ENCODE results near the gene PPP1R37. TPM values are rescaled to one million over a fixed set of nuclear protein-coding genes. Genes with fewer than 3 reads are reported as not detected.

The PPP1R37 gene
- total and polyA plus RNA-seq, 4 donors, result 1.8 to 10.4 (median 9.3) TPM

- Histone ChIP-seq H3K27me3 (ENCODE audit: control insufficient read depth in 4 of 4, insufficient read depth in 4 of 4, low read length in 3 of 4) (no peaks in the 10 kb centered on the region), H3K9me3 (ENCODE audit: control insufficient read depth in 4 of 4, low read length in 3 of 4) (no peaks in the 10 kb centered on the region), H3K27ac (ENCODE audit: low read depth in 1 of 2, low read length in 2 of 2) (no peak overlapping the region), H3K4me3 (ENCODE audit: low read depth in 1 of 3, low read length in 3 of 3) (no peak overlapping the region), H3K4me1 (ENCODE audit: control insufficient read depth in 4 of 4, insufficient read depth in 4 of 4, low read length in 3 of 4) (peaks cover 12 to 33% (median 18%) of the 10 kb centered on the region in 4 donors), H3K9ac (ENCODE audit: low read depth in 1 of 2, low read length in 2 of 2) (no peak overlapping the region), H3K36me3 (ENCODE audit: control insufficient read depth in 4 of 4, insufficient read depth in 3 of 4, low read depth in 1 of 4, low read length in 3 of 4) (no peaks in the 10 kb centered on the region)
- no peak for DNase-seq (ENCODE audit: low spot score)
- WGBS, result 95% methylated on average over 7 of the region's 7 CpGs
- TF ChIP-seq HNF4G (IDR thresholded peaks at IDR 0.05) (no peak), EGR1 (IDR thresholded peaks at IDR 0.05; ENCODE audit: low read depth in 2 of 2) (no peak), FOXA2 (IDR thresholded peaks at IDR 0.05) (no peak), SP1 (IDR thresholded peaks at IDR 0.05) (no peak), GABPA (IDR thresholded peaks at IDR 0.05 in 1 of 2, conservative IDR thresholded peaks at IDR 0.05 in 1 of 2) (no peak), REST (IDR thresholded peaks at IDR 0.05) (no peak), YY1 (IDR thresholded peaks at IDR 0.05) (no peak)
- TF ChIP-seq, protein P1, sequence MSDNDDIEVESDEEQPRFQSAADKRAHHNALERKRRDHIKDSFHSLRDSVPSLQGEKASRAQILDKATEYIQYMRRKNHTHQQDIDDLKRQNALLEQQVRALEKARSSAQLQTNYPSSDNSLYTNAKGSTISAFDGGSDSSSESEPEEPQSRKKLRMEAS (IDR thresholded peaks at IDR 0.05), result no peak
These were observed 9.5 kb downstream of the PPP1R37 start for GRCh38 chr19:45102481-45102880.

DNA sequence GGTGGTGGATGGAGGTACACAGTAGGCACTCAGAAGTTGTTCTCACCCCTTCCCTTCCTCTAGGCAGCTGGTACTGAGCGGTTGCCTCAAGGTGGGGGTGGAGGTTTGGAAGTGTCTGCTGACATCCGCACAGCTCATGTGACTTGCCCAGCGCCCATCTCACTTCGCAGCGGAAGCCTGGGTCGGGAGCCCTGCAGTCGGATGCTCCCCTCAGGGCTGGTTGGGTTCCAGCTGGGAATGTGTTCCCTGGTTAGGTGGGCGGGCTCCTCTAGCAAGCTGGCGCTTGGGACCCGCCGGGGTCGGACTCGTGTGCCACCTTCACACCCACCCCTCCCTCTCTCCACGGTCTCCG, 10.2 kb downstream of the PPP1R37 start:
- H3K4me3 ChIP-seq (ENCODE audit: low read depth in 1 of 3, low read length in 3 of 3), result no peak overlapping the region
- H3K27me3 ChIP-seq (ENCODE audit: control insufficient read depth in 4 of 4, insufficient read depth in 4 of 4, low read length in 3 of 4), result no peaks in the 10 kb centered on the region
- H3K4me1 ChIP-seq (ENCODE audit: control insufficient read depth in 4 of 4, insufficient read depth in 4 of 4, low read length in 3 of 4), result peaks cover 8 to 27% (median 14%) of the 10 kb centered on the region in 4 donors
- DNase-seq (ENCODE audit: low spot score), result no peak
- TF ChIP-seq NR2F2 (IDR thresholded peaks at IDR 0.05) (no peak), FOXA1 (IDR thresholded peaks at IDR 0.05) (no peak), SP1 (IDR thresholded peaks at IDR 0.05) (no peak), FOXA2 (IDR thresholded peaks at IDR 0.05) (no peak), ATF3 (IDR thresholded peaks at IDR 0.05) (no peak), RXRA (IDR thresholded peaks at IDR 0.05) (no peak), HNF4A (conservative IDR thresholded peaks at IDR 0.05) (no peak), REST (IDR thresholded peaks at IDR 0.05) (no peak), EGR1 (IDR thresholded peaks at IDR 0.05; ENCODE audit: low read depth in 2 of 2) (no peak), YY1 (IDR thresholded peaks at IDR 0.05) (no peak), GABPA (IDR thresholded peaks at IDR 0.05 in 1 of 2, conservative IDR thresholded peaks at IDR 0.05 in 1 of 2) (no peak)
- TF ChIP-seq, protein P1 (IDR thresholded peaks at IDR 0.05), result no peak
- H3K9ac ChIP-seq (ENCODE audit: low read depth in 1 of 2, low read length in 2 of 2), result no peak overlapping the region
- H3K27ac ChIP-seq (ENCODE audit: low read depth in 1 of 2, low read length in 2 of 2), result no peak overlapping the region
- H3K9me3 ChIP-seq (ENCODE audit: control insufficient read depth in 4 of 4, low read length in 3 of 4), result no peaks in the 10 kb centered on the region
- no peaks in the 10 kb centered on the region for H3K36me3 ChIP-seq (ENCODE audit: control insufficient read depth in 4 of 4, insufficient read depth in 3 of 4, low read depth in 1 of 4, low read length in 3 of 4)
- 63% methylated on average over 15 of the region's 15 CpGs for WGBS
